Stimulated activated CD4-positive, alpha-beta T cell treated with anti-CD3 and anti-CD28 coated beads, Interleukin-4, amount 100 ng/mL, for 24 hours (primary cell): ENCODE data around the gene SMCO4.
"Not testable (repeated sequence)": the region's sequence is repeated elsewhere in the genome, so short reads cannot be mapped to it uniquely, and the experiment has no call there.

Source experiments
- DNase-seq: peaks from one replicate; pipeline ENCODE4 v3.0.0-alpha.2; 2020

SMCO4 gene, protein sequence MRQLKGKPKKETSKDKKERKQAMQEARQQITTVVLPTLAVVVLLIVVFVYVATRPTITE

DNA sequence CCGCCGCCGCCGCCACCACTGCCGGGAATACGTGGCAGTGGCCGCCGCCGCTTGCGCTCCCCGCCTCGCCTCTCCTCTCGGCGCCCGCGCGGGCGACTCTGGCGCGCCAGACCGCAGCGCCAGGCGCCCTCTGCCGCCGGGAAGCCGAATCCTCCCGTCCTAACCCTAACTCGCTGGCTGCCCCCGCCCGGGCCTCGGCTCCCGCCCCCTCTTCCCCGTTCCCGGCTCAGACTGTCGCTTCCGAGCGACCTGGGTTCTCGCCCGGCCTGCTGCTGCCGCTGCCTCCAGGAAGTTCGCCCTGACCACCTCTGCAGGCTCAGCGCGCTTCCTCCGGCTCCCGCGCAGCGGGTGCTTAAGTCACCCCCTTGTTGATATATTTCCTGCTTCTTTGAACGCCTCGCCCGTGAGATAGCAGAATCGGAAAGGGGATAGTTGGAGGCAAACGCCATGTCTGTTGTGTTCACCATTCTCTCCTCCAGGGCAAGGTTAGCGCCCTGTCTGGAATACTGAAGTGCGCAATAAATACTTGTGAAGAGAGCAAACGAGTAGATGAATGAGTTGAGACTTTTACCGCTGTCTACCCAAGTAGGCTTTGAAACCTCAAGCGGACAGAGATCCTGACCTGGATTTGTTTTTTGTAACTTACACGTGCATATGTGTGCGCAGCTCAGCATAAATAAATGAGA lies at the start of gene SMCO4:
TSS of gene SMCO4 (minus strand) at position 100 of the 686 bp plus-strand sequence. CDS start 64,202 bp downstream, outside the sequence.
- peak; percentile 67 for DNase-seq

DNA sequence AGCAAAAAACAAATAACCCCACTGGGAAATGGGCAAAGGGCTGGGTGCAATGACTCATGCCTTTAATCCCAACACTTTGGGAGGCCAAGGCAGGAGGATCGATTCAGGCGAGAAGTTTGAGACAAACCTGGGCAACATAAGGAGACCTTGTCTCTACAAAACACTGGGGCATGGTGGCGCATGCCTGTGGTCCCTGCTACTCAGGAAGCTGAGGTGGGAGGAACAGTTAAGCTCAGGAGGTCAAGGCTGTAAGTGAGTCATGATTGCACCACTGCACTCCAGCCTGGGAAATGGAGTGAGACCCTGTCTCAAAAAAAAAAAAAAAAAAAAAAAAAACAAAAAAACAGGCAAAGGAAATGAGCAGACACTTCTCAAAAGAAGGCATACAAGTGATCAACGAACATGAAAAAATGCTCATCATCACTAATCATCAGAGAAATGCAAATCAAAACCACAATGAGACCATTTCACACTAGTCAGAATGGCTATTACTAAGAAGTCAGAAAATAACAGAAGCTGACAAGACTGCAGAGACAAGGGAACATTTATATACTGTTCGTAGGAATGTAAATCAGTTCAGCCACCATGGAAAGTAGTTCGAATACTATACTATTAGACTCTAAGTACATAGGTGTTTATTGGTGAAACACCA lies 48.2 kb upstream of the SMCO4 start:
- DNase-seq: no peak

DNA sequence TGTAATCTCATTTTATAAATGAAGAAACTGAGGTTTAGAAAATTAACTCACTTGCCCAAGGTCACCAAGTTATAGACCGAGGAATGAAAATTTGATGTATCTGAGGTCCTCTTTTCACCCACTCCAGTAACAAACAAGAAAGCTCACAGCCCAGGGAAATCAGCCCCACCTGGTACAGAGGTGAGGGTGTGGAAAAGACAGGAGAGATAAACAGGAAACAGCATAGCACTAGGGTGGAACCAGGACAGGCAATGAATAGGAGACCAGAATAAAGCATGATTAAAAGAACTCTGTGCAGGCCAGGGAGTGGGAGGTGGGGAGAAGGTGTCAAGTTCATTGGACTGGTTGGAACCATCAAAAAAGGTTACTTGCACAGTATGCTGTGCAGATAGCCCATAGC lies 46.2 kb upstream of the SMCO4 start:
- DNase-seq: no peak

DNA sequence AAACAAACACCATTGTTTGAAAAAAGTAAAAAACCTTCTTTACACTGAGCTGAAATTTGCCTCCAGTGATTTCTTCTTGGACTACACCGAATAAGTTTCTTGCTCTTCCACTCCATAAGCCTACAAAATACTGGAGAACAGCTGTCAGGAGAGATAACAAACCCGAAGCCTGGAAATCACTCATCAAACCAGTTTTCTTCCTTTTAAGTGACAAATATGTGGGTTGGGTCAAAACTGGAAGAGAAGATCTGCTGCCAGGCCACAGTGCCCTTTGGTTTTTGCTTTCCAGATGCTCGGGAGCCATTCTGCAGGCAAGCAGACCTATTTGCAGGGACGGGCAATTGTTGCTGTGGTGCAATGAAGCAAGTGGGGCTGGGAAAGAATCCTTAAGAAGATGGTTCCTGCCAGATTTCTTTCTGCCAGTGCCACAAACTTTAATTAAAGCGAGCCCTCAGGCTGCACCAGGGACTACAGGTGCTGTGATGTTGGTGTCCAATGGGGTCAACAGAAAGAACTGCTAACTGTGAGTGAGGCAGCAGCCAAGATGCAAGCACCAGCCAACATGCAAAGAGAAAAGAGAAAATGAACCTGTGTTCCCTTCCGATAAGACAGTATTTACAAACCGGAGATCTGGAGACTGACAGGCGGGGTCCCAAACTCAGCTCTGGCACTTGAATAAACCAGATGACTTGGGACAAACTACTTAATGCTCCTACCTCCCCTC lies 44.8 kb upstream of the SMCO4 start:
- DNase-seq: no peak

DNA sequence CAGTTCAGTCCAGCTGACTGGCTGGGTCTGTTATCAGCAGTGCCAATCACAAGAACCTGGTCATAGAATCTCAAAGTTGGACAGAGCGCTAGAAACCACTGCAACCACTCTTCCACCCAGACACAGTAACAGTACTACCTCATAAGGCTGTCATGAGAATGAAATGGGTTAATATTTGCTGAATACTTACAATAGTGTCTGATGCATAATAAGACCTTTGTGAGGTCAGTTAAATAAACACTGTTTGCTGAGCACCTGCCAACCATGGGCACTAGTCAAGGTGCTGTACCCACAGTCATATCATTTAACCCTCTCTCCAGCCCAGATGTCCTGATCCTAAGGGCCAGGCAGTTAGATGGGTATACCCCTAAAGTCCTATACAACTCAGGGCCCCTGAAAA lies 44.2 kb upstream of the SMCO4 start:
- not testable (repeated sequence) for DNase-seq

DNA sequence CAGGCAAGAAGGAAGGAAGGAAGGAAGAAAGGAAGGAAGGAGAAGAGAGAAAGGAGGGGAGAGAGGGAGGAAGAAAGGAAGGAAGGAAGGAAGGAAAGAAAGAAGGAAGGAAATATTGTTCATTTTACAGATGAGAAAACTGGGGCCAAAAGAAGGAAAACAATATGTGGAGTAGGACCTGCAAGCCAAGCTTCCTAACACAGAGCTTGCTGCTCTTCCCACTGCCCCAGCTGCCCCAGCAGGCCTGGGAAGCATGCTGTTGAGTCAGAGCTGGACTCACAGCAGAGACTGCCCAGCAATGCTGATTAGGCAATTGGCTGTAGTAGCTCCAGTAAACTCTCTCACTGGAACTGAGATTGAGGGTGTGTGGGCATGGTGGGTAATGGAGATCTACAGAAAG lies 42.6 kb upstream of the SMCO4 start:
- DNase-seq: no peak

DNA sequence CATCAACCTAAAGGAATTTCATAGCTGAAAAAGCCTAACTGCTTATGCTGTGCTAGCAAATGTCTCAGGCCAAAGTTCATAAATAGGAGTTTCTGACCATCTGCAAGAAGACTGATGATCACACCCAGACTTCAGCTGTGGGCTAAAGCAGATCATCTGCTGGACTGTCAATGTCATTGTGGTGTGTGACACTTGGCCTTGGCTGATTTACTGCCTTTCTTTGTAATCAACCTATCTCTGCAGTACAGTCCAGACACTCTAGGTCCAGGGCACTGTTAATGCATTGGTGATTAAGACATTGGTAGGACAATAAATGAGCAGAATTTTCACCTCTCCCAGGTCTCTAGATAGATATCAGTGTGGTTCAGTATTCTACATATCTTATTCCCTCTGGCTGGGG lies 40.3 kb upstream of the SMCO4 start:
- no peak for DNase-seq

DNA sequence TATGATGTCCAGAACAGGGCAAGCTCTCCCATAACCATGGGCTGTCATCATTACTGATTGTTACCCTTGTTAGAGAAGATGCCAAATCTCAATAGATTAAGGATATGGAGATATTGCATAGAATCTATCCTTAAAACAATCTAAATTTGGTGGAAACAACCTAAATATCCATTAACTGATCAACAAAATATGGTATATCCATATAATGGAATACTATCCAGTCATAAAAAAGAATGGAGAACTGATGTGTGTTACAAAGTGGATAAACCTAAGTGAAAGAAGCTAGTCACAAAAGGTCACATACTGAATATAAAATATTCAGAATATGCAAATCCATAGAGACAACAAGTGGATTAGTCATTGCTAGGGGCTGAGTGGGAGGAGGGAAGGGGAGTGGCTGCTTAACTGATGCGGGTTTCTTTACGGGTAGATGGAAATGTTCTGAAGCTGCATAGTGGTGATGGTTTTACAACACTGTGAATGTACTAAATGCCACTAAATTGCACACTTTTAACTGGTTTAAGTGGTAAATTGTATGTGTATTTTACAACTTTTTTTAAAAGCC lies 36.1 kb upstream of the SMCO4 start:
- no peak for DNase-seq

DNA sequence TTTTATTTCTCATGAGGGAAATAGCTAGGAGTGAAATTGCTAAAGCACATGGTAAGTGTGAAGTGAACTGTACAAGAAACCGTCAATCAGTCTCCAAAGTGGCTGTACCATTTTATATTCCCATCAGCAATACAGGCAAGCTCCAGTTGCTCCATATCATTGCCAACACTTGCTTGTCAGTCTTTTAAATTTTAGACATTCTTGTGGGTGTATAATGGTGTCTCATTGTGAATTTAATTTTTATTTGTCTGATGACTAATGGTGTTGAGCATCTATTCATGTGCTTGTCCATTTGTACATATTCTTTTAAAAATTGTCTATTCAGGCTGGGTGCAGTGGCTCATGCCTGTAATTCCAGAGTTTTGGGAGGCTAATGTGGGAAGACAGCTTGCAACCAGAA lies 34.1 kb upstream of the SMCO4 start:
- DNase-seq: no peak

DNA sequence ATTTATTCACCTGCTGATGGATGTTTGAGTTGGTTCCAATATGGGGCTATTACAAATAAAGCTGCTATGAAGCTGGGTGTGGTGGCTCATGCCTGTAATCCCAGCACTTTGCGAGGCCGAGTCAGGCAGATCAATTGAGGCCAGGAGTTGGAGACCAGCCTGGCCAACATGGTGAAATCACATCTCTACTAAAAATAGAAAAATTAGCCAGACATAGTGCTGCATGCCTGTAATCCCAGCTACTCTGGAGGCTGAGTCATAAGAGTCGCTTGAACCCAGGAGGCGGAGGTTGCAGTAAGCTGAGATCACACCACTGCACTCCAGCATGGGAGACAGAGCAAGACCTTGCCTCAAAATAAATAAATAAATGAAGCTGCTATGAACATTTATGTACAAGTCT lies 33.7 kb upstream of the SMCO4 start:
- not testable (repeated sequence) for DNase-seq

DNA sequence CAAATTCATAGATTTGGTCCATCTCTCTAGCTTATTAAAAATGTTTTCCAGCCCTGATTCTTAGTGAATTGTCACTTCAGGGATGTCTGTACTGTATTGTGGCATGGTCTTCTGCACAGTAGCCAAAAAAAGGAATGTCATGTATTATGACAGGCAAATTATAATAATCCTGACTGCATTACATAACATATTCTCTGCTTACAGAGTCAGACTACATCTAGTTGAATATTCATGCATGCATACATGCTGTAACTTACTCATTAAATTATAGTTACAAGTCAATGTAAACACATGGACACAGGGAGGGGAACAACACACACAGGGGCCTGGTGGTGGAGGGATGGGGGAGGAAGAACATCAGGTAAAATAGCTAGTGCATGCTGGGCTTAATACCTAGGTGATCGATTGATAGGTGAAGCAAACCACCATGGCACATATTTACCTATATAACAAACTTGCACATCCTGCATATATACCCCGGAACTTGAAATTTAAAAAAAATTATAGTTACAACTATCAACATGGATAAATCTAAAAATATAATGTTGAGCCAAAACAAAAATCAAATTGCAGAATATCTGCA lies 31.5 kb upstream of the SMCO4 start:
- no peak for DNase-seq

DNA sequence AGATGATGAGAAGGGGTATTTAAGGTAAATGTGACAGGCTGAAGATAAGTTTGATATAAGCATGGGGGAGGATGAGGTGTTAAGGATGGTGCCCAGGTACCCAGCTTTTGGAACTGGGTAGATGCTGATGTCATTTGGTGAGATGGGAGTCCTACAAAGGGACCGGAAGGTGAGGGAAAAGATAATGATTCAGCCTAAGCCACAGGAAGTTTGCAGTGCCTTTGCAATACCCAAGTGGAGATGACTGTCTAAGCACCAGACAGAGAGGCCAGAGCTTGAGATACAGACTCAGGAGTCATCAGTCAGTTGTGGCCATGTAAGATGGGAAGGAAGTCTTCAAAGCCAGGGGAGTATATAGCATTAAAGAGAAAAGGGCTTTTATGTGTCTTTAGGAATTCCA lies 30.0 kb upstream of the SMCO4 start:
- no peak for DNase-seq

DNA sequence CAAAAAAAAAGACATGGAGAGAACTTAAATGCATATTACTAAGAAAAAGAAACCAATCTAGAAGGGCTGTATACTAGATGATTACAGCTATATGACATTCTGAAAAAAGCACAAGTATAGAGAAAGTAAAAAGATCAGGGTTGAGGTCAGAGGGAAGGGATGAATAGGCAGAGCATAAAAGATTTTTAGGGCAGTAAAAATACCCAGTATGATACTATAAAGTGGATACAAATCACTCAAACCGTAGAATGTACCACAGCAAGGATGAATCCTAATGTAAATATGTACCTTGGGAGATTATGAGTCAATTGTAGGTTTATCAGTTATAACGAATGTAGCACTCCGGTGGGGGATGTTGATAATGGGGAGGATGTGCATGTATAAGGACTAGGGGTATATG lies 29.4 kb upstream of the SMCO4 start:
- DNase-seq: no peak

DNA sequence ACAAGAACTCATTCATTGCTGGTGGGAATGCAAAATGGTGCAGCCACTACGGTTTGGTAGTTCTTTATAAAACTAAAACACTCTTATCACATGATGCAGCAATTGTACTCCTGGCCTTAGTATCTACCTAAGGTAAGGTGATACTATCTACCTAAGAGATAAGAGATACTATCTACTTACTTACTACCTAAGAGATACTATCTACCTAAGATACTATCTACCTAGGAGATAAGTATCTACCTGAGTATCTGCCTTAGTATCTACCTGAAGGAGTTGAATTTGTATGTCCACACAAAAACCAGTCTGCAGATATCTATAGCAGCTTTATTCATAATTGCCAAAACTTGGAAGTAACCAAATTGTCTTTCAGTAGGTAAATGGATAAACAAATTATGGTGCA lies 29.0 kb upstream of the SMCO4 start:
- no peak for DNase-seq

DNA sequence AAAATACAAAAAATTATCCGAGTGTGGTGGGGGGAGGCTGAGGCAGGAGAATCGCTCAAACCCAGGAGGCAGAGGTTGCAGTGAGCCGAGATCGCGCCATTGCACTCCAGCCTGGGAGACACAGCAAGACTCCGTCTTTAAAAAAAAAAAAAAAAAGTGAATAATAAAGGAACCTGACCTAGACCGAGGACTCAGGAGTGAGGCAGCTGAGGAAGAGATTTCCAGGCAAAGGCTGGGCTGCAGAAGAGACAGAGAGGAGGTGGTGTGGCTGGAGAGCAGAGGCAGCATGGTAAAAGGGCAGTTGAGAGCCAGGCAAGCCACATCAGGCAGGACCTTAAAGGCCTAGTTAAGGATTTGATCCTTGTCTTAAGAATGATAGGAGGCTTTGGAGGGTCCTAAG lies 28.4 kb upstream of the SMCO4 start:
- no peak for DNase-seq

DNA sequence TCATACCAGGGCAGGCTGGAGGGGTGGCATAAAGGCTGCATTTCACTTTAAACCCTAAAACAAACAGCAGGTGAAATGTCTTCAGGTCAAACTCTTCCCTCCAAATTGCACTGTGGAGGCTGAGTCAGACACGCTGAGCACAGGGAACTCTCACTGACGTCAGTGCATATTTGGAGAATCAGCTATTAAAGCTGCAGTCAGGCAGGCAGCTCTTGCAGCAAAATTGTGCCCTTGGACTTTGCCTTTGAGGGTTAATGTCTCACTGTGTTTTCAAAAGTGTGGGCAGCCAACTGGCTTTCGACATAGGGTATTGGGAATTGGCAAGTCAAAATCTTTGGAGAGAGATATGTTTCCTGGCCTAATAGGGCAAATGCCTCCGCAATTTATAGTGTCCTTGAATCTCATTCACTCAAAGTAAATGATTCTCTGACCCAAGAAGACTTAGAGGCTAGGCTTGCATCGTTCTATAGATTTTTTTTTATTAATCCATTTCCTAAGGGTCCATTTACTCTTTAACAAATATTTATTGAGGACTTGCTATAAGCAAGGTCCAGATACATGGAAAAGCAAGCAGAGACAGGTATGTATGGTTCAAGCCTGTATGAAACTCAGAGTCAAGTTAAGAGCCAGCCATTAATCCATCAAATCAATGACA lies 27.7 kb upstream of the SMCO4 start:
- no peak for DNase-seq

DNA sequence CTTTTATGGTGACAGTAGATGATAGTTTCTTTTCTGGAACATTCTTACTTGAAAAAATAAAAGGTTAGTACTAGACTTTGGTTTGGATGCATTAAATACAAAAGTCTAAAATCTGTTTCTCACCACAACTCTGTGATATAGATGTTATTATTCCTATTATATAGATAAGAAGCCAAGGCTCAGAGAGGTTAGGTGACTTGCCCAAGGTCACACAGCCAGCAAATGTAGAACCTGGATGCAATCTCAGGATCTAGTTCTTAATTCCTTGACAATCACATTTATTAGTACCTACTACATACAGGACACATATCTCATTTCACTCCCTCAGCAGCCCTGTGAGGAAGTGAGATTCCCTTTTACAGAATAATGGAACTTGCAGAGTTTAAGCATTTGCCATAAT lies 26.3 kb upstream of the SMCO4 start:
- DNase-seq: no peak

DNA sequence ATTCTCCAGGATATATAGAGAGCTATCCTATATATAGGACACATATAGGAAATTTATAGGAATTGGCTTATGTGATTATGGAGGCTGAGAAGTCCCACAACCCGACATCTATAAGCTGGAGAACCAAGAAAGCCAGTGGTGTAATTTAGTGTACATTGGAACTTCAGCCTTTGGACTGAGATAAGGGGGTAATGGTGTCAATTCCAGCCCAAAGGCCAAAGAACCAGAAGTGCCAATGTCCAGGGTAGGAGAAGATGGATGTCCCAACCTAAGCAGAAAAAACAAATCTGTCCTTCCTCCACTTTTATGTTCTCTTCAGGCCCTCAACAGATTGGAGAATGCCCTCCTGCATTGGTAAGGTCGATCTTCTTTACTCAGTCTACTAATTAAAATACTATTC lies 25.5 kb upstream of the SMCO4 start:
- DNase-seq: no peak

DNA sequence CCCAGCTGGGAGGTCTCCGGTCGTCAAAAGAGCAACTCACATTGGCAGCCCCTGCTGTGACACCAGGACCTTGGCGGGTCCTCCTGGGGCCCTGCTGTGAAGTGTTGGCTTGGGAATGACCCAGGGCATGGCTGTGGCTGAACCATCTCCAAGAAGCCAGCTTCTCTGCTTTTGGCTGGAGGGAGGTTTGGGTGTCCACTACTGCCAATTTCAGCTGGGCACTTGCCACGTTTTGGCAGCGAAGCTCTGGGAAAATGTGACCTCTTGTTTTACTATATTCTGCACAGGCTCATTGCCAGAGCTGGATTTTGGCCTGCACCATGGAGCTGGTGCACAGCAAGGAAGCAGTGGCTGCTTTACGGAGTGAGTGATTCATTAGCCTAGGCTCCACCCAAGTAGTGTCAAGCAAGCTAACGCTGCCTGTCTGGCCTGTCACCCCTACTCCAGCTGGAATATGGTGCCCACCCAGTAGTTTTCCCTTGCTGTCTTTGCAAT lies 24.3 kb upstream of the SMCO4 start:
- DNase-seq: no peak

DNA sequence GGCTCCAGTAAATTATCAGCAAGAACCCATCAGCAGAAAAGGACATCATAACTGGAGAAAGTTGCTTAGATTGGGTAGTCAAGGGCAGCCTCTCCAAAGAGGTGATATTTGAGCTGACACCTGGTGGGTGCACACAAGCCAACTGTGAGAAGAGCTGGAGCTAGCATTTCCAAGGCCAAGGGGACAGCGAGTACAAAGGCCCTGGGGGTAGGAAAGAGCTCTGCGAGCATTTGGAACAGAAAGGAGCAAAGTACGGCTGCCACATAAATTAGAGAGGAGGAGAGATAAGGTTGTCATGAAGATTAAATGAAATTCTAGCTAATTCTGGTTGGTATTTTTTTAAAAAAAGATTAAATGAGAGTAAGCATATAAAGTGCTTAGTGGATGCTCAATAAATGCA lies 21.7 kb upstream of the SMCO4 start:
- no peak for DNase-seq

DNA sequence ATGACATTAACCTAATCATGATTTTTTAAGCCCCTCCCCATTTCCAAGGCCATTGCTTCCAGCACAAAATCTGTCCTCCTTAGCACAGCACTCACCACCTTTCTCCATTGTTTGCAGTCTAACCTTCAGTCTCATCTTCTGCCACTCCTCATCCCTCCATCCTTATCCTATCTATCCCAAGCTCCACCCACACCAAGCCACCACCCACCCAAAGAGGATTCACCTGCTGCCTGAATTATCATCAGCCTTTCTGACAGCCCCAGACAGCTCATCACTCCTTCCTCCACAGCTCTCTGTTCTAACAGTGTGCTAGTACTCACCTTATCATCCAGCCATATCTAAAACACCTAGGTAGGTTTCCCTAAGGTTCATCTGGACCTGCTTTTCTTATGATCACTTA lies 20.7 kb upstream of the SMCO4 start:
- no peak for DNase-seq

DNA sequence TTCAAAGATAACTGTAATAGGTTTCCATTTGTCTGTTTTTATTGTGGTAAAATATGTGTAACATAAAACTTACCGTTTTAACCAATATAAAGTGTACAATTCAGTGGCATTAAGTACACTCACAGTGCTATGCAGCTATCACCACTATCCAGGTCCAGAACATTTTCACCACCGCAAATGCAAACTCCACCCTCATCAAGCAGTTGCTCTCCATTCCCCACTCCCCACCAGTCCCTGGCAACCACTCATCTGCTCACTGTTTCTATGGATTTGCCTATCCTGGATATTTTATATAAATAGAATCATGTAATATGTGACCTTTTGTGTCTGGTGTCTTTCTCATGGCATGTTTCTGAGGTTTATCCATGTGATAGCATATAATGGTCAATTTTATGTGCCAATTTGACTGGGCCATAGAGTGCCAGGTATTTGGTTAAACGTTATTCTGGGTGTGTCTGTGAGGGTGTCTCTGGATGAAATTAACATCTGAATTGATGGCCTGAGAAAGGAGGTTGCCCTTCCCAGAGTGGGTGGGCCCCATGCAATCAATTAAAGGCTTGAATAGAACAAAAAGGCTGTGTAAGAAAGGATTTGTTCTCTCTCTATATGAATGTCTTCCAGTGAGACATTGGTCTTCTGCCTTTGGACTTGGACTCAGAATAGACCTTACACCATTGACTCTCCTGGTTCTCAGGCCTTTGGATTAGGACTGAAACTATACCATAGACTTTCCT lies 17.2 kb upstream of the SMCO4 start:
- DNase-seq: no peak
